IMR-90 (cell line): ENCODE results near the gene CDK1.

ENCODE experiments used
- POLR2A ChIP-seq: IDR thresholded peaks from 2 replicates; pipeline ENCODE4 v1.6.1; 2012; ENCODE audit warnings: mild to moderate bottlenecking, low read depth, low read length
- SMC3 ChIP-seq: fragments of 150-350 bp; IDR thresholded peaks from 2 replicates; pipeline ENCODE4 v1.6.1; 2016; ENCODE audit warnings: low read depth, mild to moderate bottlenecking, antibody characterized with exemption, low read length, moderate library complexity
- TF ChIP-seq, protein P1 (sequence below): conservative IDR thresholded peaks from 2 replicates; pipeline ENCODE4 v1.5.1; 2012; ENCODE audit warnings: mild to moderate bottlenecking, low read depth, low read length, improper control_type of control experiment

DNA sequence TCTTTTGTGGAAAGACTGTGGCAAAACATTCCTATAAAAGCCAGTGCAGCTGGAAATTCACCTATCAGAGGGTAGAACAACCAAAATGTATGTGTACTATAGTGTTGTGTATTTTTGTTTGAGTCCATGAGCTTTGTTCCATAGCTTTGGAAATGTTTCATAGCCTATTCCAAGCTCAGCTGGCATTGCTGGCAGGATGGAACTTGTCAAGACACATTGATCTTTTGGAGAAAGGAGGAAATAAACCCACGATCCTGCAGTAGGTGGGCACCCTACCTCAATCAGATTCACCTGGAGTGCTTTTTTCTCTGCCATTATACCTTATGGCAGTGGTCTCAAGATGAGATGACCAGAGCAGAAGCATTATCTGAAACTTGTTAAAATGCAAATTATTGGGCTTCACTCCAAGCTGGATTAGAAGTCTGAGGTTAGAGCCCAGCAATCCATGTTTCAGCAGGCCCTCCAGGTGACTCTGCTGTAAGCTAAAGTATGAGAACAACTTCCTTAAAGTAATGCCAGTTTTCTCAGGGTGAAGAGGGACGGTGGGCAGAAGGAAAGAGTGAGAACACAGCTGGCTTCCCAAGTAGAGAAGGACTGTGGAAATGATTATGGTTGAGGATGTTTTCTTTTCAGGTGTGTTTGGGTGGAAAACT lies 30.3 kb upstream of the CDK1 start:
- TF ChIP-seq SMC3, result no peak
- TF ChIP-seq, protein P1, sequence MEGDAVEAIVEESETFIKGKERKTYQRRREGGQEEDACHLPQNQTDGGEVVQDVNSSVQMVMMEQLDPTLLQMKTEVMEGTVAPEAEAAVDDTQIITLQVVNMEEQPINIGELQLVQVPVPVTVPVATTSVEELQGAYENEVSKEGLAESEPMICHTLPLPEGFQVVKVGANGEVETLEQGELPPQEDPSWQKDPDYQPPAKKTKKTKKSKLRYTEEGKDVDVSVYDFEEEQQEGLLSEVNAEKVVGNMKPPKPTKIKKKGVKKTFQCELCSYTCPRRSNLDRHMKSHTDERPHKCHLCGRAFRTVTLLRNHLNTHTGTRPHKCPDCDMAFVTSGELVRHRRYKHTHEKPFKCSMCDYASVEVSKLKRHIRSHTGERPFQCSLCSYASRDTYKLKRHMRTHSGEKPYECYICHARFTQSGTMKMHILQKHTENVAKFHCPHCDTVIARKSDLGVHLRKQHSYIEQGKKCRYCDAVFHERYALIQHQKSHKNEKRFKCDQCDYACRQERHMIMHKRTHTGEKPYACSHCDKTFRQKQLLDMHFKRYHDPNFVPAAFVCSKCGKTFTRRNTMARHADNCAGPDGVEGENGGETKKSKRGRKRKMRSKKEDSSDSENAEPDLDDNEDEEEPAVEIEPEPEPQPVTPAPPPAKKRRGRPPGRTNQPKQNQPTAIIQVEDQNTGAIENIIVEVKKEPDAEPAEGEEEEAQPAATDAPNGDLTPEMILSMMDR, result no peak
- no peak for TF ChIP-seq POLR2A
